B cell (primary cell): Measurements from ENCODE around the gene CPA2. TPM values are rescaled to one million over a fixed set of nuclear protein-coding genes. Genes with fewer than 3 reads are reported as not detected.

Experiments
- ATAC-seq: fragments of 200-7000 bp; cut with Tn5 transposase; one replicate; pipeline ENCODE4 v1.10.0; 2021; ENCODE audit warnings: low read depth, mild to moderate bottlenecking, moderate number of reproducible peaks, moderate library complexity
- CTCF ChIA-PET: fragments of 350-600 bp; sonication (Branson Sonifier 250); formaldehyde crosslinking; loops from one replicate; lab custom pipeline; 2021; ENCODE audit warnings: antibody characterized with exemption, inconsistent platforms; lab: Charles Lee
- POLR2A ChIA-PET: fragments of 350-600 bp; sonication (Branson Sonifier 250); formaldehyde crosslinking; loops from one replicate; lab custom pipeline; 2021; ENCODE audit warnings: antibody characterized with exemption; lab: Charles Lee
- DNase-seq: peaks from one replicate; pipeline ENCODE4 v3.0.0; 2013
- H2AFZ ChIP-seq: 2 replicates; pipeline ENCODE4 v1.6.1; 2012; ENCODE audit warnings: mild to moderate bottlenecking, low read depth, low read length; ENCODE audit not compliant: insufficient read depth, poor library complexity, severe bottlenecking
- H3K27ac ChIP-seq, 2 donors: 1 replicate in 1 of 2; 2 replicates in 1 of 2; pipeline ENCODE4 v1.5.1; 2012 to 2013; ENCODE audit warnings: low read length in 2 of 2, mild to moderate bottlenecking in 2 of 2, moderate library complexity in 1 of 2
- H3K27me3 ChIP-seq, 4 experiments: fragments of 200-600 bp in 1 of 4; sonication (generic) in 1 of 4; replicated peaks in 1 of 4; 1 replicate in 2 of 4; 2 replicates in 2 of 4; pipeline versions ENCODE4 v1.6.1 to v1.7.0; 2013 to 2016; ENCODE audit warnings: low read length in 3 of 4, mild to moderate bottlenecking in 2 of 4, mixed read lengths in 1 of 4, moderate library complexity in 1 of 4; ENCODE audit not compliant: insufficient read depth in 4 of 4, control insufficient read depth in 3 of 4; ENCODE audit errors: control extremely low read depth in 1 of 4
- H3K36me3 ChIP-seq, 2 experiments: replicated peaks in 1 of 2; 1 replicate in 1 of 2; 2 replicates in 1 of 2; pipeline versions ENCODE4 v1.6.1 to v1.7.1; 2013; ENCODE audit warnings: low read length in 1 of 2; ENCODE audit not compliant: insufficient read depth in 2 of 2, control insufficient read depth in 1 of 2; ENCODE audit errors: control extremely low read depth in 1 of 2, extremely low read depth in 1 of 2
- H3K4me1 ChIP-seq, 2 donors: fragments of 200-600 bp in 1 of 2; sonication (generic) in 1 of 2; 1 replicate in 1 of 2; 2 replicates in 1 of 2; pipeline versions ENCODE4 v1.5.1 to v1.6.1; 2013 to 2017; ENCODE audit warnings: low read length in 2 of 2; ENCODE audit not compliant: control insufficient read depth in 2 of 2, insufficient read depth in 2 of 2
- H3K4me2 ChIP-seq: replicated peaks from 2 replicates; pipeline ENCODE3; 2012; ENCODE audit warnings: mild to moderate bottlenecking, low read depth, low read length; ENCODE audit not compliant: poor library complexity, severe bottlenecking
- H3K4me3 ChIP-seq, 5 experiments: fragments of 200-600 bp in 1 of 5; sonication (generic) in 1 of 5; 1 replicate in 3 of 5; 2 replicates in 2 of 5; pipeline versions ENCODE4 v1.5.1 to v1.7.0; 2011 to 2016; ENCODE audit warnings: low read length in 4 of 5, mild to moderate bottlenecking in 4 of 5, low read depth in 2 of 5, control low read depth in 1 of 5, moderate library complexity in 1 of 5; ENCODE audit not compliant: insufficient read depth in 1 of 5; ENCODE audit errors: control extremely low read depth in 1 of 5, extremely low read depth in 1 of 5
- H3K79me2 ChIP-seq: fragments of 200-600 bp; sonication (generic); one replicate; pipeline ENCODE4 v1.6.0; 2016; ENCODE audit warnings: low read length; ENCODE audit not compliant: control insufficient read depth, insufficient read depth
- H3K9ac ChIP-seq: fragments of 200-600 bp; sonication (generic); 2 replicates; pipeline ENCODE4 v1.6.1; 2017; ENCODE audit warnings: mild to moderate bottlenecking, low read length, moderate library complexity
- H3K9me3 ChIP-seq, 3 donors: one replicate each; pipeline versions ENCODE4 v1.6.1 to v1.7.1; 2013; ENCODE audit warnings: low read length in 2 of 3; ENCODE audit not compliant: control insufficient read depth in 2 of 3, insufficient read depth in 1 of 3; ENCODE audit errors: control extremely low read depth in 1 of 3
- H4K20me1 ChIP-seq: 2 replicates; pipeline ENCODE4 v1.6.0; 2012; ENCODE audit warnings: mild to moderate bottlenecking, low read length; ENCODE audit not compliant: insufficient read depth, control insufficient read depth, poor library complexity, severe bottlenecking
- H3K27ac Mint-ChIP-seq: one replicate; pipeline ENCODE4 v1.8.0; 2021; ENCODE audit warnings: mixed read lengths
- H3K27me3 Mint-ChIP-seq: one replicate; pipeline ENCODE4 v1.8.0; 2021; ENCODE audit warnings: mixed read lengths
- H3K4me1 Mint-ChIP-seq: one replicate; pipeline ENCODE4 v1.8.0; 2021; ENCODE audit warnings: mixed read lengths
- H3K4me3 Mint-ChIP-seq: one replicate; pipeline ENCODE4 v1.8.0; 2021; ENCODE audit warnings: mixed read lengths
- H3K9me3 Mint-ChIP-seq: one replicate; pipeline ENCODE4 v1.8.0; 2022; ENCODE audit warnings: mixed read lengths; ENCODE audit not compliant: insufficient read depth
- CTCF ChIP-seq: fragments of 200-600 bp; IDR thresholded peaks from one replicate; pipeline ENCODE4 v1.8.0; 2022; ENCODE audit warnings: antibody characterized with exemption, mild to moderate bottlenecking
- EZH2 ChIP-seq: IDR thresholded peaks from 2 replicates; pipeline ENCODE4 v1.6.1; 2012; ENCODE audit warnings: borderline replicate concordance, low read depth, mild to moderate bottlenecking, moderate library complexity, low read length; ENCODE audit not compliant: insufficient read depth, poor library complexity, severe bottlenecking
- WGBS: methylation state at CpG from one replicate; pipeline ENCODE4 v1.1.5; 2013; ENCODE audit warnings: missing lambda C conversion rate; ENCODE audit not compliant: insufficient coverage; 5-methylcytosine and 5-hydroxymethylcytosine counted together
- intact Hi-C: fragments of 100-400 bp; cut with micrococcal nuclease; formaldehyde crosslinking; loops from one replicate; pipeline ENCODE4 v1.10.0; 2022
- polyA plus RNA-seq: library from polyadenylated mRNA; depleted of rRNA; stranded (reverse); fragments of >200 nt; gene quantifications from 2 replicates; pipeline ENCODE4 v1.2.3, GENCODE V29; 2012
- total RNA-seq, 2 donors: library from RNA; stranded (reverse); fragments of 120-200 nt in 1 of 2; gene quantifications; 1 replicate in 1 of 2; 2 replicates in 1 of 2; pipeline versions ENCODE4 v1.2.3 to v1.2.4, GENCODE V29; 2013 to 2022

CPA2 gene
- total and polyA plus RNA-seq, 2 donors (not counting 1 experiment from before 2014, with no cell fraction given): not detected

GRCh38 chr7:130301501-130302020 is 34.9 kb downstream of the CPA2 start:
- Histone ChIP-seq H3K27ac (no peak overlapping the region), H3K79me2 (no peaks in the 10 kb centered on the region), H3K4me3 (no peak overlapping the region), H3K9me3 (no peaks in the 10 kb centered on the region), H4K20me1 (no peaks in the 10 kb centered on the region), H2AFZ (no peak overlapping the region), H3K36me3 (no peaks in the 10 kb centered on the region), H3K9ac (no peak overlapping the region), H3K4me2 (no peak overlapping the region), H3K27me3 (peaks cover 0 to 4% (median 1%) of the 10 kb centered on the region in 4 experiments), H3K4me1 (no peaks in the 10 kb centered on the region)
- ChIA-PET CTCF (no interaction called here), POLR2A (no interaction called here)
- Mint-ChIP-seq H3K4me1 (no peaks in the 10 kb centered on the region), H3K27me3 (peaks cover 20% of the 10 kb centered on the region), H3K9me3 (no peaks in the 10 kb centered on the region), H3K4me3 (no peak overlapping the region), H3K27ac (no peak overlapping the region)
- DNase-seq: no peak
- TF ChIP-seq EZH2: no peak
- no peak for TF ChIP-seq CTCF
- ATAC-seq: no peak
- WGBS: 95% methylated on average over 3 of the region's 8 CpGs
- intact Hi-C loops: no loop called here

GRCh38 chr7:130302649-130303048 is 36.0 kb downstream of the CPA2 start:
- H3K9me3 Mint-ChIP-seq: no peaks in the 10 kb centered on the region
- H4K20me1 ChIP-seq: no peaks in the 10 kb centered on the region
- DNase-seq: no peak
- peaks cover 0 to 4% (median 1%) of the 10 kb centered on the region in 4 experiments for H3K27me3 ChIP-seq
- no peak overlapping the region for H3K4me3 Mint-ChIP-seq
- ChIA-PET CTCF (no interaction called here), POLR2A (no interaction called here)
- no peak overlapping the region for H3K4me3 ChIP-seq
- no peak for TF ChIP-seq EZH2
- no peaks in the 10 kb centered on the region for H3K4me1 Mint-ChIP-seq
- no peaks in the 10 kb centered on the region for H3K79me2 ChIP-seq
- H2AFZ ChIP-seq: no peak overlapping the region
- no peaks in the 10 kb centered on the region for H3K4me1 ChIP-seq
- intact Hi-C loops: no loop called here
- no peak overlapping the region for H3K9ac ChIP-seq
- no peak overlapping the region for H3K27ac ChIP-seq
- H3K36me3 ChIP-seq: no peaks in the 10 kb centered on the region
- no peak overlapping the region for H3K4me2 ChIP-seq
- no peak overlapping the region for H3K27ac Mint-ChIP-seq
- no peaks in the 10 kb centered on the region for H3K9me3 ChIP-seq
- no peak for ATAC-seq
- H3K27me3 Mint-ChIP-seq: peaks cover 20% of the 10 kb centered on the region
